Measurements from ENCODE around the gene TAS1R2.

The TAS1R2 gene

DNA sequence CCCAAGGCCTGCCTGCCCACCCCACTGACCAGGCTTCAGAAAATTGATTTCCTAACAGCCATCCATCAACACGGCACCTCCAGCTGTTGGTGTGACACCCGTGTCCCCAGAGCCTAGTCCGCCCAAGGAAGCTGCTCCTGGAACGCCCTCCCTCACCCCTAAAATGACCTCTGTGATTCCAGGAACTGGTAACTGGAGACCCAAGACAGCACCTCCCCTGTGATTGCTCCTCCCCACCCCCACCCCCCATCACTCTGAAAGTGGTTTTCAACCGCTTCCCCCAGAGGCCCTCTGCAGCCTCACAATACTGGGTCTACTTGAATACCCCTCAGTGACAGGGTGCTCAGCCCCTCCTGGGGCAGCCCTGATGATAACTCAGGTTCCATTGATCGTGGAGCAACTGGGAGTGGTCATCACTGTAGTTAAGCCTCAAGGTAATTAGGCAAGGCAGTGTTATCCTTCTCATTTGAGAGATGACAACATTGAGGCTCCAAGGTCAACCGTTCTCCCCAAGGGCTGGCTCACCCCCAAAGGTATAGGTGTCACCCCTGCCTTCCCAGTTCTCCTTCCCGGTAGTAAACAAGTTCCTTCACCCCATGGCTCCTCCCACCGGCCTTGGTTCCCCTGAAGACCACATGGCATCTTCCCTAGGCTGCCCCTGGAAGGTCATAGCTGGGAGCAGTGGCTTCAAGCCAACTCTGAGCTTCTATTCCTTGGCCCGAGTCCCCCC lies 52.0 kb downstream of the TAS1R2 start:
- Histone ChIP-seq H3K27ac (no peak overlapping the region), H3K4me3 (no peak overlapping the region)
- TF ChIP-seq, protein P1, sequence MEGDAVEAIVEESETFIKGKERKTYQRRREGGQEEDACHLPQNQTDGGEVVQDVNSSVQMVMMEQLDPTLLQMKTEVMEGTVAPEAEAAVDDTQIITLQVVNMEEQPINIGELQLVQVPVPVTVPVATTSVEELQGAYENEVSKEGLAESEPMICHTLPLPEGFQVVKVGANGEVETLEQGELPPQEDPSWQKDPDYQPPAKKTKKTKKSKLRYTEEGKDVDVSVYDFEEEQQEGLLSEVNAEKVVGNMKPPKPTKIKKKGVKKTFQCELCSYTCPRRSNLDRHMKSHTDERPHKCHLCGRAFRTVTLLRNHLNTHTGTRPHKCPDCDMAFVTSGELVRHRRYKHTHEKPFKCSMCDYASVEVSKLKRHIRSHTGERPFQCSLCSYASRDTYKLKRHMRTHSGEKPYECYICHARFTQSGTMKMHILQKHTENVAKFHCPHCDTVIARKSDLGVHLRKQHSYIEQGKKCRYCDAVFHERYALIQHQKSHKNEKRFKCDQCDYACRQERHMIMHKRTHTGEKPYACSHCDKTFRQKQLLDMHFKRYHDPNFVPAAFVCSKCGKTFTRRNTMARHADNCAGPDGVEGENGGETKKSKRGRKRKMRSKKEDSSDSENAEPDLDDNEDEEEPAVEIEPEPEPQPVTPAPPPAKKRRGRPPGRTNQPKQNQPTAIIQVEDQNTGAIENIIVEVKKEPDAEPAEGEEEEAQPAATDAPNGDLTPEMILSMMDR (IDR thresholded peaks at IDR 0.05), result no peak
- no peak for DNase-seq (ENCODE audit: low spot score)

DNA sequence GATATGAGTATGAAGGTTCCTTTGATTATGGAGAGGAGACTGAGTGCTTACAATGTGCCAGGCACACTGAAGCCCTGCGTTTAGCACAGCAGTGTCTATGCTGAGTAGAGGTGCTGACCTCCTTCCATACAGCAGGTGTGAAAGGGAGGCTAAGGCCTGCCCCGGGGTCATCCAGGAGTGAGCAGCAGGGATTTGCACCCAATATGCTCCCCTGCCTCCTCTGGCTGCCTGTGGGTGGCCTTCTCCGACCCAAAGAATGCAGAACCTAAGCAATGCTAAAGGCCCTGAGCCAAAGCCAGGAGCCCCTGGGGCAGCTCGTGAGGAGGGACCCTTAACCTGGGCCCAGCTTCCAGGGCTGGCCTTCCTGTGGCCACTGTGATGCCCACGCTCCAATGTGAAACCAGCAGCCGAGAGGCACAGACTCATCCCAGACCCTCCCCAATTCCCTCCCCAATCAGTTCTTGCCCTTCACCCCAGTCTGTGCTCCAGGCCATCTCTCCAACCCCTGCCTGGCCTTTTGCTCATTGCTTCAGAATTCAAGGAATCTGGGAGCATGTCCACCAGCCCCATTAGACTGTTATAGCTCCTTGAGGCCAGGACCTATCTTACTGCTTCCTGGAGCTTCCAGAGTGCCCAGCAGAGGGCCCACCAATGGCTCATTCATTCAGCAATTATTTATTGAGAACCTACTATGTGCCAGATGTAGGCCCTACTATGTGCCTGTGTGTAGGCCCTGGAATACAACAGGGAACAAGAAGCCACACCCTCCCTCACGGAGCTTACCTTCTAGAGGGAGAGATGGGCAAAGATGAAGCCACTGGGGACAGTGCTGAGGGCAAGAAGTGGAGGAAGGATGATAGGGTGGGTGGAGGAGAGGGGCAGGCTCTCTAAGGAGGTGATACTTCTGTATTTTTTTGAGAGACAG lies 53.3 kb downstream of the TAS1R2 start:
- TF ChIP-seq, protein P1 (IDR thresholded peaks at IDR 0.05), result no peak
- DNase-seq (ENCODE audit: low spot score), result no peak
- Histone ChIP-seq H3K4me3 (no peak overlapping the region), H3K27ac (no peak overlapping the region)

- no peak overlapping the region for H3K27ac ChIP-seq
- no peak for DNase-seq (ENCODE audit: low spot score)
- TF ChIP-seq, protein P1 (IDR thresholded peaks at IDR 0.05), result no peak
These were observed 54.1 kb downstream of the TAS1R2 start for GRCh38 chr1:18805150-18805879.

GRCh38 chr1:18803851-18804250 lies 55.6 kb downstream of the TAS1R2 start:
- no peak overlapping the region for H3K4me3 ChIP-seq
- TF ChIP-seq, protein P1 (IDR thresholded peaks at IDR 0.05), result no peak
- no peak overlapping the region for H3K27ac ChIP-seq
- no peak for DNase-seq (ENCODE audit: low spot score)

More at GRCh38 chr1:18805150-18805879, 54.1 kb downstream of the TAS1R2 start:
- H3K4me3 ChIP-seq, result no peak overlapping the region

DNA sequence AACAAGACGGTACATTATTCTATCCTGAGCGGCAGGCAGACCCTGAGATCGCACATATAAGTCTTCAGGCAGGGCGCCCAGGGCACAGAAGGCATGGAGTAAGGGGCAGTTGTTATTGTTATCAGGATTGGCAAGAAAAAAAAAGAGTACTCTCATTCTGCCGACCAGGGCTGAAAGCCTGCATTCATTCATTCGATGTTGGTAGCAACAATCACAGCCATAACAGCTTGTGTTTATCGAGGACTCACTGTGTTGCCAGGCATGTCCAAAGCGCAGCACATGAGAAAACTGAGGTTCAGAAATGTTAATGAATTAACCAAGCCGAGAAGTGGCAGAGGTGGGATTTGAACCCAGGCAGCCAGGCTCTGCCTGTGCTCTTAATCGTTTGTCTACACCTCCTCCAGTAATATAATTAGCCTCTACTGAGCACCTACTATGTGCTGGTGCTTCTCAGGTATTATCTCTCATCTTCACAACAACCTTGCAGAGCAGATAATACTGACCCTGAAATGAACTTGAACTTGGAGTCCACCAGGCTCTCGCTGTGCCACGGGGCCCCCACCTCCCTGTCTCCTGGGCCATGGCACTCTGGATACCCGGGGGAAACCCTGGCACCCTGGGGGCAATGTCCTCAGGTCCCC lies 56.2 kb downstream of the TAS1R2 start:
- H3K4me3 ChIP-seq, result no peak overlapping the region
- no peak for DNase-seq (ENCODE audit: low spot score)
- TF ChIP-seq, protein P1 (IDR thresholded peaks at IDR 0.05), result no peak
- no peak overlapping the region for H3K27ac ChIP-seq

DNA sequence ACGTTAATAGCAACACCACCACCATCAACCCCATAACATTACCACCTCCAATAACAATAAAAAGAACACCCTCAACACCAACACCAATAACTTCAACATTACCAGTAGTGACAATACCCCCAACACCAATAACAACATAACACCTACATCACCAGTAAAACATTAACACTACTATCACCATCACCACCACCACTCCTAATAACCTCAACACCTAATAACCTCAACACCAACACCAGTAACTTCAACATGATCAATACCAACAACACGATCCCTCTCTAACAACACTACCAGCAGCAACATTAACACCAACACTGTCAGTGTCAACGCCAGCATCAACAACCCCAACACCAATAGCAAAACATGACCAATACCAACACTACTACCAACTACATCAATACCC lies 57.2 kb downstream of the TAS1R2 start:
- DNase-seq (ENCODE audit: low spot score), result no peak
- TF ChIP-seq, protein P1 (IDR thresholded peaks at IDR 0.05), result no peak

More for the DNA sequence above, 57.2 kb downstream of the TAS1R2 start:
- no peak overlapping the region for H3K27ac ChIP-seq
- no peak overlapping the region for H3K4me3 ChIP-seq
